GM23248 (cell line): ENCODE results near the gene SETBP1. TPM values are rescaled to one million over a fixed set of nuclear protein-coding genes. Genes with fewer than 3 reads are reported as not detected.

Experiments
- DNase-seq: peaks from one replicate; pipeline ENCODE4 v3.0.0-alpha.2; 2015
- H2AFZ ChIP-seq: fragments of 200-600 bp; sonication (generic); 2 replicates; pipeline ENCODE4 v1.6.1; 2016; ENCODE audit warnings: antibody characterized with exemption
- H3F3A ChIP-seq: fragments of 200-600 bp; sonication (generic); 2 replicates; pipeline ENCODE4 v1.6.1; 2016; ENCODE audit warnings: mild to moderate bottlenecking, antibody characterized with exemption, mixed run types; ENCODE audit not compliant: insufficient read depth
- H3K27ac ChIP-seq: fragments of 200-600 bp; sonication (generic); 2 replicates; pipeline ENCODE4 v1.5.1; 2016; ENCODE audit warnings: mild to moderate bottlenecking
- H3K27me3 ChIP-seq: fragments of 200-600 bp; sonication (generic); replicated peaks from 2 replicates; pipeline ENCODE4 v1.6.1; 2016; ENCODE audit warnings: mild to moderate bottlenecking; ENCODE audit not compliant: insufficient read depth
- H3K36me3 ChIP-seq: fragments of 200-600 bp; sonication (generic); 2 replicates; pipeline ENCODE4 v1.6.1; 2016; ENCODE audit warnings: low read depth, mild to moderate bottlenecking
- H3K4me1 ChIP-seq: fragments of 200-600 bp; sonication (generic); 2 replicates; pipeline ENCODE4 v1.6.1; 2016; ENCODE audit warnings: mild to moderate bottlenecking; ENCODE audit not compliant: insufficient read depth
- H3K4me2 ChIP-seq: fragments of 200-600 bp; sonication (generic); one replicate; pipeline ENCODE4 v1.6.1; 2016; ENCODE audit warnings: mild to moderate bottlenecking; ENCODE audit not compliant: unreplicated experiment
- H3K4me3 ChIP-seq: fragments of 200-600 bp; sonication (generic); 2 replicates; pipeline ENCODE4 v1.5.1; 2016; ENCODE audit warnings: mild to moderate bottlenecking
- H3K79me2 ChIP-seq: fragments of 200-600 bp; sonication (generic); 2 replicates; pipeline ENCODE4 v1.6.1; 2016; ENCODE audit warnings: mild to moderate bottlenecking; ENCODE audit not compliant: insufficient read depth
- H3K9ac ChIP-seq: fragments of 200-600 bp; sonication (generic); 2 replicates; pipeline ENCODE4 v1.6.1; 2016; ENCODE audit warnings: mild to moderate bottlenecking
- H3K9me2 ChIP-seq: fragments of 200-600 bp; sonication (generic); 2 replicates; pipeline ENCODE4 v1.6.1; 2016; ENCODE audit warnings: mixed run types, mild to moderate bottlenecking, moderate library complexity; ENCODE audit not compliant: insufficient read depth
- H3K9me3 ChIP-seq: fragments of 200-600 bp; sonication (generic); one replicate; pipeline ENCODE4 v1.6.1; 2017; ENCODE audit warnings: low read depth
- H4K20me1 ChIP-seq: fragments of 200-600 bp; sonication (generic); 2 replicates; pipeline ENCODE4 v1.6.0; 2016; ENCODE audit not compliant: insufficient read depth
- EZH2 ChIP-seq: fragments of 200-600 bp; sonication (generic); IDR thresholded peaks from 2 replicates; pipeline ENCODE4 v1.6.1; 2018; ENCODE audit warnings: antibody characterized with exemption, mild to moderate bottlenecking; ENCODE audit not compliant: insufficient read depth, poor library complexity, severe bottlenecking
- EZH2phosphoT487 ChIP-seq: fragments of 200-600 bp; sonication (generic); IDR thresholded peaks from 2 replicates; pipeline ENCODE4 v1.6.1; 2018; ENCODE audit warnings: antibody characterized with exemption, moderate library complexity, mild to moderate bottlenecking, low read depth; ENCODE audit not compliant: insufficient read depth
- WGBS, 2 experiments: methylation state at CpG; one replicate each; pipeline ENCODE4 v1.1.6; 2015 to 2017; ENCODE audit warnings: low lambda C conversion rate in 2 of 2, low coverage in 1 of 2; ENCODE audit errors: missing lambda C conversion rate in 2 of 2; 5-methylcytosine and 5-hydroxymethylcytosine counted together
- in situ Hi-C: fragments of 300-500 bp; cut with MboI; formaldehyde crosslinking; loops from 2 replicates; pipeline ENCODE4 v1.15.0; 2020
- polyA plus RNA-seq: library from polyadenylated mRNA; unstranded; fragments of >200 nt; fragmentation: Nextera tagmentation; extraction: Ambion mirVana; gene quantifications from 2 replicates; pipeline ENCODE4 v1.2.1, GENCODE V29; 2016
- total RNA-seq: library from RNA; depleted of rRNA; stranded (reverse); fragments of >200 nt; shearing (Covaris generic); gene quantifications from 2 replicates; pipeline ENCODE4 v1.2.3, GENCODE V29; 2014

The SETBP1 gene
- total and polyA plus RNA-seq, 2 experiments from 2014 or later = 1.3 to 4.1 TPM

DNA sequence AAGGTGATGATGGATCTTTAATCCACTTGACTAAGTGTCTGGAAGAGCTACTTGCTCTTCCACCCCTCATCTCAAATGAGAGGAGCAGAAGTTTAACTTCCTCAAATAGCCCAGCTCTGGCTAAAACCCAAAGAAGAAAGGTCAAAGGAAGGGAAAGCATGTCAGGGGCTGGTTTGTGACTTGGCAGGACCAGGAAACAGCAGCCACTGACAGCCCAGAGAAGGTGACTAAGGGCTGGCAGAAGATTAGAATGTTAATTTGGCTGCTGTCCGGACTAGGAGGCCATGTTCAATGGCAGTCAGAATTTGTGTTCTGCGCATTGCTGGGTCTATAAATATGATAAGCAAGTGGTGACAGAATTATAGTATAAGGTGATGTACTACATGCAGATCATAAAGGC lies 386.2 kb downstream of the SETBP1 start:
- no peak for TF ChIP-seq EZH2
- no peak for TF ChIP-seq EZH2phosphoT487
- Histone ChIP-seq H3K9ac (no peak overlapping the region), H3K27me3 (no peaks in the 10 kb centered on the region), H3K4me2 (no peak overlapping the region), H3K79me2 (no peaks in the 10 kb centered on the region), H3K9me3 (no peaks in the 10 kb centered on the region), H4K20me1 (no peaks in the 10 kb centered on the region), H3K9me2 (no peaks in the 10 kb centered on the region), H3K27ac (no peak overlapping the region), H2AFZ (no peak overlapping the region), H3K4me3 (no peak overlapping the region), H3F3A (no peaks in the 10 kb centered on the region), H3K4me1 (peaks cover 6% of the 10 kb centered on the region; the same call in 1 of the 2 replicates), H3K36me3 (no peaks in the 10 kb centered on the region)
- peak; percentile 27 for DNase-seq
- in situ Hi-C loops = no loop called here
- WGBS, 2 experiments = 82 to 84% methylated on average over 2 of the region's 2 CpGs

DNA sequence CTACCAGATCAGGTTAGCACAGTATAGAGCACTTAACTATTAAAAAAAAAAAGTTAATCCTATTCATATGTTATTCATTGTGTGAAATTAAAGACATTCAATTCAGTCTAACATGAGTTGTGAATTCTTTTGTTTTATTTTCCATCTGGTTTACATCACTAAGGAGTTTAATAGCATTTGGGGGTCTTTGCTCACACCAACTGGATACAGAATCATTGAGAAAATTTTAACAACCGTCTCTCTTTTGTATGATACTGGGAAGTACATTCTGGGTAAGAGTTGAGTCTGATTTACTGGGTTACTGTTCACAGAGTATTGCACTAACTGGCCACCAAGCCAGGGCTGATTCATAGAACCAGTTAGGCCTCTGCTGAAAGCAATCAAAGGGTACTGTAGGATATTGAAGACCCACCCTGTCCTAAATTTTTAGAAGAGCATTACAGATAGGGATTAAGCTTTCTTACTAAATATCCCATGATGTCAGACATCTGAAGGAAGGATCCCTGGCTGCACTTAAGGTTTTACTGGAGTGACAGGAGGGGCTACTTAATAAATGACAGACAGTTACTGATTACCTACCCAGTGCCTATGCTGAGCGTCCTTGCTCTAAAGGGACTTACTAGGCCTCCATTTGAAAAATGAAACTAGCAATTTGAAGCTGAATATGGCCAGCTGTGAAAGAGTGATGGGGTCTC lies 387.9 kb downstream of the SETBP1 start:
- TF ChIP-seq EZH2phosphoT487 (no peak), EZH2 (no peak)
- Histone ChIP-seq H3F3A (no peaks in the 10 kb centered on the region), H4K20me1 (no peaks in the 10 kb centered on the region), H3K9ac (no peak overlapping the region), H3K36me3 (no peaks in the 10 kb centered on the region), H3K27me3 (no peaks in the 10 kb centered on the region), H3K9me3 (no peaks in the 10 kb centered on the region), H3K79me2 (no peaks in the 10 kb centered on the region), H2AFZ (no peak overlapping the region), H3K4me1 (peaks cover 6% of the 10 kb centered on the region; the same call in 1 of the 2 replicates), H3K4me3 (no peak overlapping the region), H3K27ac (no peak overlapping the region), H3K4me2 (no peak overlapping the region), H3K9me2 (no peaks in the 10 kb centered on the region)
- WGBS, 2 experiments = 58 to 64% methylated on average over 2 of the region's 2 CpGs
- no peak for DNase-seq
- in situ Hi-C loops = no loop called here

DNA sequence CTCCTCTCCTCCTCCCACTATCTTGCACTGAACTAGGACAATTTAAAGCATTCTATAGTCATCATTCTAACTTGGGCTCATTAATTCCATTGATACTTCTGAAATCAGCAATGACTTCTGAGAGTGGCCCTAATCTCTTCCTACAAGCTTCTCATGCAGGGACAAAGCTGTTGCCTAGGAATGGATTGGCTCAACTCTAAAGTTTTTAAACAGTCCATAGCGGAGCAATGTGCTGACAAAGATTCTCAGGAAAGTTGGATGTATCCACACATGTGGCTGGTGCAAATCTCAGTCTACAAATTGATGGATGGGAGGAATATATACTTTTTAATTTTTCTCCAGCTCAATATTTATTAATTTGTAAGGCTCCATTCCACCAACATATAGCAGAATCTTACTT lies 388.9 kb downstream of the SETBP1 start:
- Histone ChIP-seq H3K27me3 (no peaks in the 10 kb centered on the region), H3K4me3 (no peak overlapping the region), H3K9me3 (no peaks in the 10 kb centered on the region), H3K9me2 (no peaks in the 10 kb centered on the region), H3K27ac (no peak overlapping the region), H3K36me3 (no peaks in the 10 kb centered on the region), H3F3A (no peaks in the 10 kb centered on the region), H3K4me2 (no peak overlapping the region), H4K20me1 (no peaks in the 10 kb centered on the region), H3K79me2 (no peaks in the 10 kb centered on the region), H3K4me1 (peaks cover 6% of the 10 kb centered on the region; the same call in 1 of the 2 replicates), H2AFZ (no peak overlapping the region), H3K9ac (no peak overlapping the region)
- no peak for DNase-seq
- in situ Hi-C loops = no loop called here
- TF ChIP-seq EZH2phosphoT487 (no peak), EZH2 (no peak)
- 68 to 85% methylated on average over 1 of the region's 1 CpG for WGBS, 2 experiments

DNA sequence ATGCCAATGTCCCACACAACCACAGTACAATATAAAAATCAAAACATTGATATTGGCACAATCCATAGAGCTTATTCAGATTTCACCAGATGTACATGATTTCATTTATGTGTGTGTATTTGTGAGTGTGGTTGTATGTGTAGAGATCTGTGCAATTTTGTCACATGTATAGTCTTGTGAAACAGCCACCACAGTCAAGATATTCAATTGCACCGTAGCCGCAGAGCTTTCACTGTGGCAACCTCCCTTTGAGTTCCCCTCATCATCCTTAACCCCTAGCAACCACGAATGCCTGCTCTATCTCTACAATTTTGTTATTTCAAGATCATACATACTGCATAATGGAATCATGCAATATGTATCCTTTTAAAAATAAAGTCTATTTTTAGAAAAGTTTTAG lies 391.3 kb downstream of the SETBP1 start:
- DNase-seq = no peak
- Histone ChIP-seq H3K4me1 (peaks cover 3% of the 10 kb centered on the region; the same call in 1 of the 2 replicates), H3F3A (no peaks in the 10 kb centered on the region), H3K9me2 (no peaks in the 10 kb centered on the region), H3K79me2 (no peaks in the 10 kb centered on the region), H2AFZ (no peak overlapping the region), H3K27me3 (no peaks in the 10 kb centered on the region), H3K9ac (no peak overlapping the region), H4K20me1 (no peaks in the 10 kb centered on the region), H3K36me3 (no peaks in the 10 kb centered on the region), H3K27ac (no peak overlapping the region), H3K4me3 (no peak overlapping the region), H3K4me2 (no peak overlapping the region), H3K9me3 (no peaks in the 10 kb centered on the region)
- in situ Hi-C loops = no loop called here
- TF ChIP-seq EZH2phosphoT487 = no peak
- TF ChIP-seq EZH2 = no peak
- 72 to 77% methylated on average over 3 of the region's 3 CpGs for WGBS, 2 experiments

DNA sequence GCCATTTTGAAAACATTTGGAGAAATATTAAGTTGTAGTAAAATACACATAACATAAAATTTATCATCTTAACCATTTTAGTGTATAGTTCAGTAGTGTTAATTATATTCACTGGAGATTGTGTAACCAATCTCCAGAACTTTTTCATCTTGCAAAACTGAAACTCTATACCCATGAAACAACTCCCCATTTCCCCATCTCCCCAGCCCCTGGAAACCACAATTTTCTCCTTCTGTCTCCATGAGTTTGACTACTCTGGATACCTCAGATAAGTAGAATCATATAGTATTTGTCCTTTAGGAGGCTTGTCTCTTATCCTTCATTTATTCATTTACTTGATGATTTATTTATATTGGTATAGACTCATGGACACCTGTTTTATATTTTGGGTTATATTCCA lies 392.9 kb downstream of the SETBP1 start:
- Histone ChIP-seq H3K9me3 (no peaks in the 10 kb centered on the region), H3K36me3 (no peaks in the 10 kb centered on the region), H3F3A (no peaks in the 10 kb centered on the region), H3K9me2 (no peaks in the 10 kb centered on the region), H3K4me3 (no peak overlapping the region), H3K27ac (no peak overlapping the region), H3K27me3 (no peaks in the 10 kb centered on the region), H3K9ac (no peak overlapping the region), H3K4me2 (no peak overlapping the region), H4K20me1 (no peaks in the 10 kb centered on the region), H2AFZ (no peak overlapping the region), H3K4me1 (no peaks in the 10 kb centered on the region), H3K79me2 (no peaks in the 10 kb centered on the region)
- in situ Hi-C loops = no loop called here
- DNase-seq = no peak
- TF ChIP-seq EZH2phosphoT487 = no peak
- no peak for TF ChIP-seq EZH2
